ENCODE results near the gene RPP40. TPM values are rescaled to one million over a fixed set of nuclear protein-coding genes. Genes with fewer than 3 reads are reported as not detected.

Gene RPP40
- total RNA-seq, 4 donors from 2014 or later: 4.4 to 12.1 (median 6.3) TPM

DNA sequence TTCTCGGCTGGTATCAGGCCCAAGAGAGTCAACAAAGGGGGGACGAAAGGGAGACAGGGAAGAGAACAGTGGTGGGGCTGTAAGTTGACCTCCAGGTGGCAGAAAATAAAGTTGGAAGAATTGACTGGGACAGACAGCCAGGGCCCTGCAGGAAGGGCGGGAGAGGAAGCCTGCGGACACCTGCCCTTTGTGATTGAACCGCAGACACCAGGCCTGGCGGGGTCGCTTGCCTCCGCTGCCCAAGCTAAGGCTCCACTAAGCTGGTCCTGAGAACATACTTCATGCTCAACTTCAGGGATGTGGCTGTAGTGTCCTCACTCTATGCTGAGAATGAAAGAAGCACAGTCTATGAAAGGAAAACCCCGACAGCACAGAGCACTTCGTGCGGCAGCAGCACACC, 53.8 kb downstream of the RPP40 start:
- no peak overlapping the region for H3K27ac ChIP-seq
- H3K27me3 ChIP-seq: no peaks in the 10 kb centered on the region
- WGBS, 2 donors (ENCODE audit: low coverage in 1 of 2): 97% methylated on average over 6 of the region's 11 CpGs; no CpG with 5 or more reads in 1 of the 2 donors
- H3K4me3 ChIP-seq: no peak overlapping the region
- H3K36me3 ChIP-seq: peaks cover 0 to 87% of the 10 kb centered on the region in 2 donors
- TF ChIP-seq, protein P1, sequence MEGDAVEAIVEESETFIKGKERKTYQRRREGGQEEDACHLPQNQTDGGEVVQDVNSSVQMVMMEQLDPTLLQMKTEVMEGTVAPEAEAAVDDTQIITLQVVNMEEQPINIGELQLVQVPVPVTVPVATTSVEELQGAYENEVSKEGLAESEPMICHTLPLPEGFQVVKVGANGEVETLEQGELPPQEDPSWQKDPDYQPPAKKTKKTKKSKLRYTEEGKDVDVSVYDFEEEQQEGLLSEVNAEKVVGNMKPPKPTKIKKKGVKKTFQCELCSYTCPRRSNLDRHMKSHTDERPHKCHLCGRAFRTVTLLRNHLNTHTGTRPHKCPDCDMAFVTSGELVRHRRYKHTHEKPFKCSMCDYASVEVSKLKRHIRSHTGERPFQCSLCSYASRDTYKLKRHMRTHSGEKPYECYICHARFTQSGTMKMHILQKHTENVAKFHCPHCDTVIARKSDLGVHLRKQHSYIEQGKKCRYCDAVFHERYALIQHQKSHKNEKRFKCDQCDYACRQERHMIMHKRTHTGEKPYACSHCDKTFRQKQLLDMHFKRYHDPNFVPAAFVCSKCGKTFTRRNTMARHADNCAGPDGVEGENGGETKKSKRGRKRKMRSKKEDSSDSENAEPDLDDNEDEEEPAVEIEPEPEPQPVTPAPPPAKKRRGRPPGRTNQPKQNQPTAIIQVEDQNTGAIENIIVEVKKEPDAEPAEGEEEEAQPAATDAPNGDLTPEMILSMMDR (IDR thresholded peaks at IDR 0.05): no peak
- TF ChIP-seq POLR2A (IDR thresholded peaks at IDR 0.05) (no peak), EP300 (IDR thresholded peaks at IDR 0.05) (no peak), POLR2AphosphoS5 (IDR thresholded peaks at IDR 0.05) (no peak)
- no peak for ATAC-seq
- no peaks in the 10 kb centered on the region for H3K9me3 ChIP-seq
- no peaks in the 10 kb centered on the region for H3K4me1 ChIP-seq

DNA sequence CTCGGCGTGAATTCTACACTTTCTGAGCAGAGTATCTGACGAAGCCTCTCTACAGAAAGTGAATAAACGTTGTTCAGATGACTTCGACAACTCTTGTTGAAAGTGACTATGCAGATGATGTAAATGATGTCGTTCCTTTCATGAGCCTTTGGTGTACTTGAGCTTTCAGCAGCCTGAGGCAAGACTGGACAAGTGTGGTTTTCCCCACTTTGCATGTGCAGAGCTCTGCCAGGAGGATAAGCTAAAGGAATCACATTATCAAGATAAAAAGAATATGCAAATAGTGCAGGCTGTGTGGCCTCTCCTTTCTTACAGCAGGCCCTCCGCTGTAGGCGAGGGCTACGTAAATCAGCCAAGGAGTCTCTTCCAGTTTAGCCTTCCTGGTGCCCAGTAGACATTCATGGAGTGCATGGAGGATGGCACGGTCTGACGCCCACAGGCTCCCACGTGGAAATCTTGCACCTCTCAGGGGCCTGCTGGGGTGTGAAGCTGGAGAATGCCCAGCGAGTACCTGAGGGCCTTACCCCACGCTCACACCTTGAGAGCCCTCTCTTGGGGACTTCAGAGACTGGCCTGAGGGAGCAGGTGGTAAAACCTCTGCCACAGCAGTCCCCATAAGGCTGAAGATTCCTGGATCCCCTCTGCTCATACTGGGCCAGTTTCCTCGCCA, 54.9 kb downstream of the RPP40 start:
- Histone ChIP-seq H3K9me3 (no peaks in the 10 kb centered on the region), H3K27me3 (no peaks in the 10 kb centered on the region), H3K4me3 (no peak overlapping the region), H3K4me1 (no peaks in the 10 kb centered on the region), H3K36me3 (peaks cover 0 to 91% of the 10 kb centered on the region in 2 donors), H3K27ac (no peak overlapping the region)
- TF ChIP-seq, protein P1 (IDR thresholded peaks at IDR 0.05): no peak
- TF ChIP-seq EP300 (IDR thresholded peaks at IDR 0.05) (no peak), POLR2AphosphoS5 (IDR thresholded peaks at IDR 0.05) (no peak), POLR2A (IDR thresholded peaks at IDR 0.05) (no peak)
- no peak for ATAC-seq
- 82 to 100% methylated on average over 6 to 12 of the region's 15 CpGs for WGBS, 2 donors (ENCODE audit: low coverage in 1 of 2)

DNA sequence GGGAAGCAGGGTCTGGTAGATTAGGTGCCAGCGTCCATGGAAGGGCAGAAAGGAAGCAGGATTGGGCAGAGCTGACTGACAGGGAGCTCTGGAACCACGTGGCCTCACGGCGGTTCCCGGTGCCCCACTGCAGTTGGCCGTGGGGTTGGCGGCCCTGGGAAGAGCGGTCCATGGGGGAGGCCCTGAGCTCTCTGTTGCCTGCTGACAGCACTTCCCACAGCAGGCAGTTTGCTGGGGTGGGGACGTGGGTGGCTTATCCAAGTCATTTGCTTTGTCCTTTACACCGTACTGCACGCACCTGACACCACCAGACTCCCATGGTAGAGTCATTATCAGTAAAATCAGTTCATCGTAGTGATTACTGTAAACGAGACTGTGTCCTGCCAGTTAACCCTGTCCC, 56.1 kb downstream of the RPP40 start:
- Histone ChIP-seq H3K4me1 (peaks cover under 1 to 6% (median 3%) of the 10 kb centered on the region in 3 donors), H3K36me3 (peaks cover 0 to 81% of the 10 kb centered on the region in 2 donors), H3K27me3 (no peaks in the 10 kb centered on the region), H3K4me3 (no peak overlapping the region), H3K9me3 (no peaks in the 10 kb centered on the region), H3K27ac (no peak overlapping the region)
- 98 to 100% methylated on average over 1 to 8 of the region's 13 CpGs for WGBS, 2 donors (ENCODE audit: low coverage in 1 of 2)
- no peak for ATAC-seq
- TF ChIP-seq, protein P1 (IDR thresholded peaks at IDR 0.05): no peak
- TF ChIP-seq POLR2A (IDR thresholded peaks at IDR 0.05): no peak
- no peak for TF ChIP-seq POLR2AphosphoS5 (IDR thresholded peaks at IDR 0.05)
- no peak for TF ChIP-seq EP300 (IDR thresholded peaks at IDR 0.05)

DNA sequence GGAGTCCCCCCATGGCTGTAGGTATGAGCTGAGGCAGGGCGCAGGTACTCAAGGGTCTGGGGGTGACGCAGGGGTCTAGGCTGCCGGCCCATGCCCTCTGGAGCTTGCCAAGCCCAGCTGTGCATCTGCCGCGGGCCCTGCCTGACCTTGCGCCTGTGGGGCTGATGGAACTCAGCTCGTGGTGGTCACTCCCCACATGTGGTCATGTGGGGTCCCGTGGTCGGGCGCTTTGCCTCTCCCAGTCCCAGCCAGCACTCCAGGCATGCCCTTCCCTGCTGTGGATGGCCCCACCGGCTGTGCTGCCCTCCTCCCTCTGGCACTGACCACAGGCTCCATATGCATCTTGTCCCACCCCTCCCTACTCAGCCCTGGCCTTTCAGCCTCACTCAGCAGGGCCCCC, 57.3 kb downstream of the RPP40 start:
- ATAC-seq: no peak
- H3K36me3 ChIP-seq: peaks cover 0 to 71% of the 10 kb centered on the region in 2 donors
- TF ChIP-seq EP300 (IDR thresholded peaks at IDR 0.05): no peak
- TF ChIP-seq, protein P1 (IDR thresholded peaks at IDR 0.05): no peak
- TF ChIP-seq POLR2A (IDR thresholded peaks at IDR 0.05): no peak
- no peak for TF ChIP-seq POLR2AphosphoS5 (IDR thresholded peaks at IDR 0.05)
- 60% methylated on average over 1 of the region's 11 CpGs; no CpG with 5 or more reads in 1 of the 2 donors for WGBS, 2 donors (ENCODE audit: low coverage in 1 of 2)
- H3K9me3 ChIP-seq: no peaks in the 10 kb centered on the region
- H3K4me3 ChIP-seq: no peak overlapping the region
- H3K27ac ChIP-seq: no peak overlapping the region
- H3K4me1 ChIP-seq: peaks cover 11 to 18% (median 15%) of the 10 kb centered on the region in 3 donors
- no peaks in the 10 kb centered on the region for H3K27me3 ChIP-seq

Other genes with a start within 250 kb of the RPP40 start
- gene CDYL, start 227.6 kb downstream of the RPP40 start, total RNA-seq: 10 to 100 TPM; 32.0 to 68.3 (median 54.0) TPM
- 10 to 100 TPM in 1 of 4 donors, 1 to 10 TPM in 3; 2.2 to 11.8 (median 5.7) TPM for gene PPP1R3G, start 81.3 kb upstream of the RPP40 start, total RNA-seq